Mesendoderm (in vitro differentiated cells): ENCODE measurements around the gene SGPL1.

Source experiments
- DNase-seq: peaks from one replicate; pipeline ENCODE4 v3.0.0; 2013
- H2AK5ac ChIP-seq: 2 replicates; pipeline ENCODE4 v1.6.1; 2013; ENCODE audit warnings: low read length, inconsistent platforms
- H2BK120ac ChIP-seq: 2 replicates; pipeline ENCODE4 v1.6.1; 2013; ENCODE audit warnings: low read depth, mild to moderate bottlenecking, low read length, moderate library complexity, mixed read lengths
- H2BK15ac ChIP-seq: replicated peaks from 2 replicates; pipeline ENCODE4 v1.6.1; 2013; ENCODE audit warnings: low read depth, mild to moderate bottlenecking, moderate library complexity
- H2BK5ac ChIP-seq: 2 replicates; pipeline ENCODE4 v1.6.1; 2013; ENCODE audit warnings: low read length, inconsistent platforms
- H3K18ac ChIP-seq: 2 replicates; pipeline ENCODE4 v1.6.1; 2013; ENCODE audit warnings: mild to moderate bottlenecking, low read length, mixed read lengths
- H3K23ac ChIP-seq: one replicate; pipeline ENCODE4 v1.6.1; 2013; ENCODE audit warnings: low read length
- H3K27ac ChIP-seq: 2 replicates; pipeline ENCODE4 v1.5.1; 2013; ENCODE audit warnings: low read depth, mild to moderate bottlenecking, inconsistent platforms, low read length, moderate library complexity
- H3K27me3 ChIP-seq: 2 replicates; pipeline ENCODE4 v1.6.1; 2013; ENCODE audit warnings: low read length, control low read depth, mild to moderate bottlenecking, inconsistent platforms; ENCODE audit not compliant: insufficient read depth, poor library complexity
- H3K36me3 ChIP-seq: 2 replicates; pipeline ENCODE4 v1.6.1; 2013; ENCODE audit warnings: low read length, inconsistent platforms; ENCODE audit not compliant: control insufficient read depth, insufficient read depth
- H3K4ac ChIP-seq: one replicate; pipeline ENCODE4 v1.6.1; 2013; ENCODE audit warnings: low read depth, mild to moderate bottlenecking, low read length, moderate library complexity
- H3K4me1 ChIP-seq: 2 replicates; pipeline ENCODE4 v1.6.1; 2013; ENCODE audit warnings: low read depth, low read length, inconsistent platforms; ENCODE audit not compliant: control insufficient read depth
- H3K4me2 ChIP-seq: 2 replicates; pipeline ENCODE4 v1.6.1; 2013; ENCODE audit warnings: low read length
- H3K4me3 ChIP-seq: 2 replicates; pipeline ENCODE4 v1.5.1; 2013; ENCODE audit warnings: mild to moderate bottlenecking, low read length
- H3K56ac ChIP-seq: one replicate; pipeline ENCODE4 v1.6.1; 2013; ENCODE audit warnings: low read length
- H3K79me1 ChIP-seq: 2 replicates; pipeline ENCODE4 v1.6.1; 2013; ENCODE audit warnings: low read length, inconsistent platforms
- H3K79me2 ChIP-seq: 2 replicates; pipeline ENCODE4 v1.6.1; 2013; ENCODE audit warnings: mild to moderate bottlenecking, low read length; ENCODE audit not compliant: control insufficient read depth, insufficient read depth
- H3K9ac ChIP-seq: 2 replicates; pipeline ENCODE4 v1.6.1; 2013; ENCODE audit warnings: low read length, inconsistent platforms
- H4K5ac ChIP-seq: one replicate; pipeline ENCODE4 v1.6.1; 2013; ENCODE audit warnings: low read length
- H4K8ac ChIP-seq: one replicate; pipeline ENCODE4 v1.6.1; 2013; ENCODE audit warnings: low read depth, mild to moderate bottlenecking, control low read depth, low read length, moderate library complexity
- WGBS: extraction: QIAGEN DNeasy Blood & Tissue Kit; methylation state at CpG from one replicate; pipeline ENCODE4 v1.1.7; 2013; ENCODE audit warnings: low lambda C conversion rate, missing lambda C conversion rate; ENCODE audit not compliant: insufficient coverage; ENCODE audit errors: extremely low coverage; 5-methylcytosine and 5-hydroxymethylcytosine counted together

The SGPL1 gene

DNA sequence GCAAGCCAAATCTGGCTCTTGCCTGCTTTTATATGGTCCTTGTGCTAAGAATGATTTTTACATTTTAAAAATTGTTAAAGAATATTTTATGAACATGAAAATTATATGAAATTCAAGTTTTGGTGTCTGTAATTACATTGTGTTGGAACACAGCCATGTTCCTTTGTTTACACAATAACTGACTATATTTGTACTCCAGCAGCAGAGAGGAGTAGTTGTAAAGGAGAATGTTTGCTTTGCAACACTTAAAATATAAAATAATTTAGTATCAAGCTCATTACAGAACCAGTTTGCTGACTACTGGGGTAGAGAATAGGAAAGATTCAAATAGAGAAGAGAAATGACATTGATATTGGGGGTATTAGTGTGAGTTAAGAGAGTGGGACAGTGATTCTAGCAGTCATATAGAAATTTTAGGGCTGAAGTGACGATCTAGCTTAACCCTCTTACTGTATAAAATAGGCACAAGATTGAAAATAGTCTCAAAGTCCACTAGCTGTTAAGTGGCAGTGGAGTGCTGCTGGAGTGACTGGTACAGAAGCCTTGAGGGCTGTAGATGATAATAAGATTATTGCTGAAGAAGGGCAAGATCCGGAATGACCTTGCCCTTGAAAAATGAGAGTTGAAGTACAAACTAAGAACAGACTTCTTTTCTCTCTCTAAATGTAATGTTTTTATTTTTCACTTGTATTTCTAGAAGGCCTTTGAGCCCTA, 28.2 kb downstream of the SGPL1 start:
- Histone ChIP-seq H3K4me1 (no peaks in the 10 kb centered on the region), H3K4me3 (no peak overlapping the region), H2BK15ac (no peak overlapping the region), H3K36me3 (no peaks in the 10 kb centered on the region), H3K23ac (no peak overlapping the region), H3K79me1 (peaks cover 17% of the 10 kb centered on the region), H3K79me2 (peaks cover 12% of the 10 kb centered on the region), H4K8ac (no peak overlapping the region), H2AK5ac (no peak overlapping the region), H3K27me3 (no peaks in the 10 kb centered on the region), H3K56ac (no peak overlapping the region), H3K9ac (no peak overlapping the region), H3K27ac (no peak overlapping the region), H2BK5ac (no peak overlapping the region), H4K5ac (no peak overlapping the region), H3K4me2 (no peak overlapping the region), H3K18ac (no peak overlapping the region), H3K4ac (no peak overlapping the region), H2BK120ac (no peak overlapping the region)
- DNase-seq = no peak
- no CpG with 5 or more reads among the region's 2 CpGs for WGBS

GRCh38 chr10:70845256-70845655, 29.5 kb downstream of the SGPL1 start:
- no peak for DNase-seq
- Histone ChIP-seq H3K36me3 (no peaks in the 10 kb centered on the region), H3K56ac (no peak overlapping the region), H2BK15ac (no peak overlapping the region), H2AK5ac (no peak overlapping the region), H3K79me2 (peaks cover 9% of the 10 kb centered on the region), H3K27ac (no peak overlapping the region), H3K4ac (no peak overlapping the region), H2BK120ac (no peak overlapping the region), H3K79me1 (peaks cover 15% of the 10 kb centered on the region), H3K27me3 (no peaks in the 10 kb centered on the region), H3K4me2 (no peak overlapping the region), H4K8ac (no peak overlapping the region), H3K18ac (no peak overlapping the region), H3K4me1 (no peaks in the 10 kb centered on the region), H4K5ac (no peak overlapping the region), H2BK5ac (no peak overlapping the region), H3K4me3 (no peak overlapping the region), H3K23ac (no peak overlapping the region), H3K9ac (no peak overlapping the region)
- no CpG with 5 or more reads among the region's 2 CpGs for WGBS

DNA sequence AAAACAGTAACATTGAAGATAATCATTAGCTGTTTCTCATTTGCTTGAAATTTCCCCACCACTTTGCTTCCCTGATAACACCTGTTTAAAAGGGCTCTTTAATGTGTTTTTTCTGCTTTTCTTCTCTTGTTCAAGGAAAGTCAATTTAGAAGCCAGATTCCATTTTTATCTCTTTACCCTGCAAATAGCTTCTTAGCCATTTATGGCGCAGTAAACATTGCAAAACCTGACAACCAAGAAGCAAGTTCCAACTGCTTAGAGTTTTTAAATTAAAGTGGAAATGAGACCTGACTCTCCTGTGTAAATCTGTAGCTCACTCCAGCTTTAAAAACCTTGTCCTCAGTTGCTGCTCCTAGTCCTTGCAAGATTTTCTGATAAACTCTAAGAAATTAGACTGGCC, 30.1 kb downstream of the SGPL1 start:
- no peak for DNase-seq
- peaks cover 8% of the 10 kb centered on the region for H3K79me2 ChIP-seq
- no peak overlapping the region for H3K27ac ChIP-seq
- no peak overlapping the region for H3K9ac ChIP-seq
- no CpG with 5 or more reads among the region's 1 CpG for WGBS
- no peak overlapping the region for H3K23ac ChIP-seq
- H4K5ac ChIP-seq = no peak overlapping the region
- H4K8ac ChIP-seq = no peak overlapping the region
- no peak overlapping the region for H3K18ac ChIP-seq
- no peak overlapping the region for H3K4ac ChIP-seq
- H2BK120ac ChIP-seq = no peak overlapping the region
- no peaks in the 10 kb centered on the region for H3K36me3 ChIP-seq
- H2BK15ac ChIP-seq = no peak overlapping the region
- H3K4me1 ChIP-seq = no peaks in the 10 kb centered on the region
- no peak overlapping the region for H3K56ac ChIP-seq
- no peaks in the 10 kb centered on the region for H3K27me3 ChIP-seq
- no peak overlapping the region for H2AK5ac ChIP-seq
- peaks cover 14% of the 10 kb centered on the region for H3K79me1 ChIP-seq
- H3K4me2 ChIP-seq = no peak overlapping the region
- no peak overlapping the region for H3K4me3 ChIP-seq
- no peak overlapping the region for H2BK5ac ChIP-seq

- H3K4me2 ChIP-seq = no peak overlapping the region
- no peaks in the 10 kb centered on the region for H3K4me1 ChIP-seq
- H3K27me3 ChIP-seq = no peaks in the 10 kb centered on the region
- no peak overlapping the region for H4K5ac ChIP-seq
- no CpG with 5 or more reads among the region's 2 CpGs for WGBS
- no peak overlapping the region for H2BK120ac ChIP-seq
- peaks cover 9% of the 10 kb centered on the region for H3K79me1 ChIP-seq
- no peak overlapping the region for H2BK15ac ChIP-seq
- no peak for DNase-seq
- H3K79me2 ChIP-seq = peaks cover 4% of the 10 kb centered on the region
- no peak overlapping the region for H2BK5ac ChIP-seq
- H3K4me3 ChIP-seq = no peak overlapping the region
- H3K9ac ChIP-seq = no peak overlapping the region
- H3K27ac ChIP-seq = no peak overlapping the region
- H4K8ac ChIP-seq = no peak overlapping the region
- no peak overlapping the region for H3K18ac ChIP-seq
- no peak overlapping the region for H2AK5ac ChIP-seq
- no peak overlapping the region for H3K23ac ChIP-seq
- H3K4ac ChIP-seq = no peak overlapping the region
- no peak overlapping the region for H3K56ac ChIP-seq
- peaks cover 5% of the 10 kb centered on the region for H3K36me3 ChIP-seq
These were observed 31.0 kb downstream of the SGPL1 start for GRCh38 chr10:70846795-70847194.

- Histone ChIP-seq H3K9ac (no peak overlapping the region), H3K79me2 (no peaks in the 10 kb centered on the region), H2BK120ac (no peak overlapping the region), H2BK5ac (no peak overlapping the region), H3K4me2 (no peak overlapping the region), H4K8ac (no peak overlapping the region), H2AK5ac (no peak overlapping the region), H3K79me1 (peaks cover 4% of the 10 kb centered on the region), H3K23ac (no peak overlapping the region), H4K5ac (no peak overlapping the region), H3K56ac (no peak overlapping the region), H3K36me3 (peaks cover 5% of the 10 kb centered on the region), H3K18ac (no peak overlapping the region), H3K27me3 (no peaks in the 10 kb centered on the region), H3K4me1 (no peaks in the 10 kb centered on the region), H3K4ac (no peak overlapping the region), H3K4me3 (no peak overlapping the region), H2BK15ac (no peak overlapping the region), H3K27ac (no peak overlapping the region)
- no peak for DNase-seq
- WGBS = no CpG with 5 or more reads among the region's 1 CpG
These were observed 32.1 kb downstream of the SGPL1 start for GRCh38 chr10:70847659-70848360.
